Stimulated activated CD4-positive, alpha-beta T cell treated with anti-CD3 and anti-CD28 coated beads, Interleukin-15, amount 100 ng/mL, for 1 hour (primary cell): ENCODE results near the gene ST6GALNAC3.

Experiments
- DNase-seq, 2 donors: peaks; one replicate each; pipeline ENCODE4 v3.0.0-alpha.2; 2020; ENCODE audit warnings: low read depth in 1 of 2, low spot score in 1 of 2

Gene ST6GALNAC3

GRCh38 chr1:76568573-76569238, 494.2 kb downstream of the ST6GALNAC3 start:
- no peak for DNase-seq

DNA sequence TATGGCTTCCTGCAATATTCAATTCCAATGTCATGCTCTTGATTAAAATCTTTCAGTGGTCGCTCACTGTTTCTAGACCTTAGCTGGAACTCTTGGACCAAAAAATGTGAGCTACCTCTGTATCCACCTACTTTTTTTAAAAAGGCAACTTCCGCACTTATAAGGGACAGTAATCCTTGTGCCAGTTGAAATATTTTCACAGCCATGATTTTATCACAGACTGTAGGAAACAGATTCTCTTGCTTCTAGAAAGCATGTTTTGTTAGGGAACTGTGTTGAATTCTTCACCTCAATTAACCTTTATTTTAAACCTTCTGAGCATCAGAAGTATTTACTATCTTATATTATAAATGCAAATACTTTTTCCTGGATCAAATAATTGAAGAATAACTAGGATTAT, 496.7 kb downstream of the ST6GALNAC3 start:
- DNase-seq, result no peak

DNA sequence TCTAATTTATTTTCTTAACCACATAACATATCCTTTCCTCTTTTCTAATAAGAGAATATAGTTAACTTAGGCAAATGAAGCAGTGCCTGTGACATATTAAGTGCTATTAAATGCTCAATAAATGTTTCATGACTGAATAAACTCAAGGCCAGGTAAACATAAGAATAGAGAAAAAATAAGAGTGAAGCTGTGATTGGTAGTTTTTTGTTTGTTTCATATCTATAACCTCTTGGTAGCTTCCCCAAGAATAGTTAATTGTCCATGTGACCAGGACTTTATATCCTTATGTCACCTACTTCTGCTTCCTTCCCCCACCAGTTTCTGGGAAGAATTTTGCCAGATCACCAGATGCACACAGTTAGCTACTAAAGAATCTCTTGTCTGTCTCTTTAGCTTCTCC, 497.7 kb downstream of the ST6GALNAC3 start:
- no peak for DNase-seq

DNA sequence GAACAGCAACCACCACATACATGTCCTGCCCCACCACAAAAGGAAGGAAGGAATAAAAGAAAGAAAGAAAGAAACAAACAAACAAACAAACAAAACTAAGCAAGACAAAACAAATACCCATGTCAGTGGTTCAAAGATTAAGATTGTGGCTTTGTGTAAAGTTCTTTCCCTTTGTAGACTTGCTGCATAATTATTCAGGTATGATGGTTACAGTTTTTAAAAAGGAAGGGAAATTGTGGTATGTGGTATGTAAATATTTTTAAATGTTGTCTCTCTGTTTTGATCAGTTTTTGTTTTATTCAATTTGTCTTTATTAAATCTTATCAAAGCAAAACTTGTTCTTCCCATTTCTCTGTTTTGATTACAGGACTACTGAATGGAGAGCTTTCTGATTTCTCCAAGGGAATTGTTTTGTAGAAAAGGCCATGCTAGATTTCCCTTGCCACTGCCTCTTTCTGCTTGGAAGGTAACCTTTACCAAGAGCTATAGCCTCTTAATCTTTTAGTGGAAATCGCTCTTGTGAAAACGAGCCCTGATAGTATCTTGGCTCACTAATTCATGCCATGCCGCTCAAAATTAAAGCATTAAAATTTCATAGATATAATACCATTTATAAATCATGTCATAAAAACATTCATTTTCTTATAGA, 502.5 kb downstream of the ST6GALNAC3 start:
- DNase-seq, result no peak

DNA sequence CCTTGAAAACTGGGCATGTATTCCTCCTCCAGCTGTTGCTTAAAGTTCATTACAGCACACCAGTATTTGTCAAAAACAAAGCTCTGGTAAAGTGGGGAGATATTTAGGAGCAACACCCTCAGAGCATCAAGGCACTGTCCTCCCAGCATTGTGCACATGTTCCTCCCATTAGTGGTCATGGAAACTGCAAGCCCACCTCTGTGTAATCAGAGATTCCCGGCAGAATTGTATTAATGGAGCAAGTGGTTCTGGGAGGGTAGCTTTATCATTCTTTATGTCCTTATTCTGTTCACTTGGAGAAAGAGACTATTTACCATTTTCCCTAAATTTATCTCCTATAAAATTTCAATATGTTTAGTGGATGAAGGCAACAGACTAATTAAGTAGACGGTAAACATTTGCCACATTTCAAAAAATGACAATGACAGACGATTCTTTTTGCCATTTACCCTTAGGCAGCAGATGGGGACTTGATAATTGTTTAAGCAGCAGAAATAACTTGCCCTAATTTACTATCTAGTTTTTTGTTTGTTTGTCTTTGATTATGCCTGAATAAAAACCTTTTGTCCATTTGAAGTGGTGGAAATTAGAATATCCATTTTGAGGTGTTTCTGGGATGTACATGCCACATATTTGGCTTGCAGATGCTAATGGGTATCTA, 503.1 kb downstream of the ST6GALNAC3 start:
- no peak for DNase-seq

- no peak for DNase-seq
These were observed 505.7 kb downstream of the ST6GALNAC3 start for GRCh38 chr1:76580206-76580605.

DNA sequence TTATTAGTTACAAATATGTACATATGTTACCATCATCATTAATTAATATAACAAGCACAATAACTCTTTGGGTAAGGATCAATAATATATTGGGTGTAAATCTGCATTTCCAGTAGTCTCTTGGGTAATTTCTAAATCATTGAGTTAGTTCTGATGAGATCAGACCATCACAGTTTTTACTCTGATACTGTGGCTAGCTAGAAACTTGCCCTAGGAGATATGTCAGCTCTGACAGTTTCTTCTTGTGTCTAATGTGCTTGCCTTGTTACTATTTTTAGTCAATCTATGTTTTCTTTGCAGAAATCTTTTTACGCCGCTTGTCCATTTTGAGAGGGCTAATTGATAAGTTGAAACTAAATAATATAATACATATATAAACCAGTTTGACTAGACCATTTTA, 507.2 kb downstream of the ST6GALNAC3 start:
- DNase-seq, result no peak

DNA sequence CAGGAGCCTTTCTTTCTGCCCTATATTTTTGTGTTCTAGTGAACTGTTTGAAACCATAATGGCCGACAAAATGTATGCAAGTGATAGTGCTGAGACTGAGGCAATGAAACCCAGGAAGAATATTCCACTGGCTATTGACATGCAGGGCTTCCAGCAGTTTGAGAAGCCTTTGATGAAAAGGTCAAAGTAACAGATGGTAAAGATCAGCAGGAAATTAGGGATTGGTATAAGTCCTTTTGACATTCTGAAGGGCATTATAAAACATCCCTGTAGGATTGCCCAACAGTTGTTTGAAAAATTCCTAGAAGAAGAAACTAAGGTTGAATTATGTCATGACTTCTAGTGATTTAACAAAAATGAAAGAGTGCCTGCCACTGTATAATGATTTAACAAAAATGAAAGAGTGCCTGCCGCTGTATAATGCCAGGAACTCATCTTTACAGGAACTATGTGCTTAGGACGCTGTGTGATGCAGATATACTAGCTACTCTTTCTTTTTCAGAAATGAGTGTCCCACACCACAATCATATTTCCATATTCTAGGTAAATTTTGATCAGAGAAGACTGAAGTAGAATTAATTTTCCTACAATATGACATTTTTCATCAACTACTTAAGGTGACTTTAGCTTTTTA, 508.8 kb downstream of the ST6GALNAC3 start:
- DNase-seq, result no peak

DNA sequence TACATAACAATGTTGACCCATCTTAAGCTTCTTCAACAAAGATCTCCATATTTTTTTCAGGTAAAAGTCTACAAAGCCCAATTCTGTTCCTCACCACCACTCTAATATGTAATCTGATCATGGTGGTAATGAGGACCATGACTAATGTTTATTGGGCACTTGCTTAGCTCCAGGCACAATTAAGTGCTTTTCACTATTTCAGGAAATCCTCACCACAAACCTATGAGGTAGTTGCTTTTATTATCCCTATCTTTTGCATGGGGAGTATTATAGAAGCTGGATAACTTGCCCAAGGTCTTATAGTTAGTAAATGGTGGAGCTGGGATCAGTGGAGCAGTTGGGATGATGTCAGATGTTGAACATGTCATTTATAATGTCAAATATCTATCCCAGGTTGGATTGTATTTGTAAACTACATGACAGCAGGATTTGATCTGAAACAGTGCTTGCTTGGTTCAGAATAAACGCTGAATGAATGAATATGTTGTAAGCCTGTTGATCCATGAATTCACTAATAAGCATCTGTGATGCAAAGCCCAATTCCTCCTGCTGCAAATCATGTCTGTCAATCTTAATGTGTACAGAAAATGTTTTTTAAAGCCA, 509.4 kb downstream of the ST6GALNAC3 start:
- DNase-seq, result no peak

GRCh38 chr1:76585980-76586674, 511.6 kb downstream of the ST6GALNAC3 start:
- no peak for DNase-seq

GRCh38 chr1:76587212-76587611, 512.7 kb downstream of the ST6GALNAC3 start:
- no peak for DNase-seq

GRCh38 chr1:76591461-76591860, 516.9 kb downstream of the ST6GALNAC3 start:
- no peak for DNase-seq

DNA sequence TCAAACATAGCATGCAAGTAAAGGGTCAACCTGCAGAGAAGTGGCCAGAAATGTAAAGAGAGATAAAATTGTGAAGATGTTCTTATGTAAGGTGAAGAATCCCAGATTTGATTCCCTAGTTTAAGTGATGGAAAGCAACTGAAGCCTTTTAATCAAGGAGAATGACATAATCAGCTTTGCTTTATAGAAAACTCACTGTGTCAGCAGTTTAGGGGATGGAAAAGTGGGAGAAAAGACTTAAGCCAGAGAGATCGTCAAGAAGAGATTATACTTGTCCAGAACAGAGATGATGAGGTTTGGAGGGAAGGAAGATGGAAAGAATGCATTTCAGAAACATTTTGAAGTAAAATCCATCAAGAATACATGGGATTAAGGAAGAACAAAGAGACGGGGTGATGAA, 517.4 kb downstream of the ST6GALNAC3 start:
- no peak for DNase-seq

DNA sequence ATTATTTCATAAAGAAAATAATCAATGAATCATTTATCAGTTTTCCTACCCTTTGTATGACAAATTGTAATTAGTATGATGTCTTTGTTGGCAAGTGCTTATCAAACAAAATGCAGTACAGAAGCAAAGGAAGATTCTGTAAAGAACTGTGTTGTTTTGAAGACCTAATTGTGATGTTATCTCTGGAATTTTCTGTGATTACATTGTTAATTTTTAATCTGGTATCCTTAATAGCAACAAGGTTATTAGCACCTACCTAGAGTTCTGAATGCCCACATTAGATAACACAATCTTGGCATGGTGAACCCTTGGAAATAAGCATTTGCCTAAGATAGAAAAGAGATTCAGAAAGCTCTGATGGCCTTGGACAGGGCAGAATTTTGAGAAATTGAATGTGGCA, 518.6 kb downstream of the ST6GALNAC3 start:
- DNase-seq, result no peak

DNA sequence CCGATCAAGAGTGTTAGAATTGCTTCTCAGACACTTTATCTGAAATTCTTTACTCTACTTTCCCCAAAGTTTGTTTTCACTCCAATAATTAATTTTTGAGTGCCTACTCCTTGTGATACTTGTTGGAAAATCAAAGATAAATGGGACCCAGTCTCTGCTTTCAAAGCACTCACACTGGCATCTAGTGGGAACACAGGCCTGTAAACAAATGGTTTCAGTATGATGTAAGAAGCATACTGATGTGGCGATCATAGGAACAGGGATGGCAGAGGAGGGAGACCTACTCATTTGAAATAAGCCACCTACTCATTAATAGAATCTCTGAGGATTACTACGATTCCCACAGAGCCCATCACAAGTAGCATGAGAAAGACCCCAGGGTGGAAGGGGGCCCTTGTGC, 519.1 kb downstream of the ST6GALNAC3 start:
- no peak for DNase-seq

GRCh38 chr1:76595024-76595423, 520.5 kb downstream of the ST6GALNAC3 start:
- no peak for DNase-seq

DNA sequence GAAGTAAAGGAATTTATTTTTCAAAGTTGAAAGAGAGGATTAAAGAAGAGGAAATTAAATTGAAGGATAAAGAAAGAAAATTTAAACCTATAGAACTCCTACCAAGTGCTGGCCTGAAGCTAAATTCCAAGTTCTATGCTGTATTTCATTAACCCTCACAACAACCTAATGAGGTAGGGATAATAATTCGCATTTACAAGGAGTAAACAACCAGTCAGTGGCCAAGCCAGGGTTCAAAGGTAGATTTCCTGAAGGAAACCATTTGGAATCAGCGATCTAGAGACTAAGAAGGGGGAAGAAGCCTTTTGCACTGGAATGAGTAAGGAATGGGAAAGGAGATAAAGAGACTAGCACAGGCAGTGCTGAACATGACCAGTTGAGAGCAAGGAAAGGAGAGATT, 526.9 kb downstream of the ST6GALNAC3 start:
- DNase-seq, result no peak

GRCh38 chr1:76607717-76608116, 533.2 kb downstream of the ST6GALNAC3 start:
- DNase-seq, result no peak

GRCh38 chr1:76611770-76612445, 537.4 kb downstream of the ST6GALNAC3 start:
- DNase-seq, result no peak

DNA sequence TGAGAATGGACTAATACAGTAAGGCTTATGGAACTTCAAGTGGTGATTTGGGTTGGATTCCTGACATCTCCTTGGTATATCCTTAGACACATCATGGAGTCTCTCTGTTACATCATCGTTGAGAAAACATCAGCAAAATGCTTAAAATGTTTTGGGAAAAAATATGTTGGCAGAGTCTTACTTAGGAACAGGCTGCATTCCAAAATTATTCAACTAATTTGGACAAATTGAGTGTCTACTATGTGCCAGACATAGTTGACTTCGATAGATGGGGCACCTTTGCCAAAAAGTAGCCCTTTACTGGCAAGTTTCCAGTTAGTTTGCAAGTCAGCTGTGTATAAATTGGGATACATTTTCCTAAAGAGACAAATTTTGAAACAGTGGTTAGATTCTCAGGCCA, 539.3 kb downstream of the ST6GALNAC3 start:
- DNase-seq, result no peak
